Gastroesophageal sphincter (tissue), 3 donors: ENCODE measurements around the gene KCND3.

Experiments used
- CTCF ChIP-seq, 4 experiments: fragments of 200-600 bp in 2 of 4; fragments of 450-650 bp in 2 of 4; sonication (generic) in 1 of 4; IDR thresholded peaks; one replicate each; pipeline ENCODE4 v1.5.1; 2017 to 2019; ENCODE audit warnings: antibody characterized with exemption in 4 of 4, mild to moderate bottlenecking in 2 of 4, moderate library complexity in 2 of 4
- EP300 ChIP-seq: sonication (generic); formaldehyde crosslinking; IDR thresholded peaks from one replicate; pipeline ENCODE4 v1.6.1; 2017; ENCODE audit warnings: antibody characterized with exemption, mild to moderate bottlenecking
- POLR2A ChIP-seq, 2 donors: fragments of 450-650 bp; IDR thresholded peaks; one replicate each; pipeline ENCODE4 v1.6.1; 2017; ENCODE audit warnings: antibody characterized with exemption in 2 of 2, mild to moderate bottlenecking in 2 of 2, moderate library complexity in 1 of 2
- POLR2AphosphoS5 ChIP-seq: sonication (generic); formaldehyde crosslinking; IDR thresholded peaks from one replicate; pipeline ENCODE4 v1.6.1; 2017; ENCODE audit warnings: antibody characterized with exemption

DNA sequence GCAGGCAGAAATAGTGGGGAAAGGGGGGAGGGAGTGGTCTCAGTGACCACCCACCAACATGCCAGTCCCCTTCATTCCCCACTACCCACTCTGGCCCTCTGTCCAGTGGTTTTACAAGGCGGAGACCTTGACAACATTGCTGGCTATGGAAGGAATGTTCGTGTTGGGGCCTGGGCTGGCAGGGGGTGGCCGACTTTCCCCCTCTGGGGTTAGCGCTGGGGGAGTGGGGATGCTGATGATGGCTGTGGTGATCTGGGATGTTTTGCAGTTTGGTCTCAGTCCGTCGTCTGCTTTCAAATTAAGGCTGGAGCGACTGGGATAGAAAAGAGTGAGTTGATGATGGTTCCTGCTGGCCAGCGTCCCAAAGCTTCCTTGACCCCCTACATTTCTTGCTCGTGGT is 213.5 kb downstream of the KCND3 start:
- TF ChIP-seq POLR2AphosphoS5 (no peak), CTCF (IDR thresholded peaks at IDR 0.05) (no peak), POLR2A (IDR thresholded peaks at IDR 0.05) (no peak), EP300 (no peak)
